ENCODE results near the gene HOXC4.

HOXC4 gene

GRCh38 chr12:54031480-54031879 is 22.2 kb upstream of the HOXC4 start:
- no peak overlapping the region for H3K9ac ChIP-seq (ENCODE audit: low read length)
- no peaks in the 10 kb centered on the region for H3K36me3 ChIP-seq (replicated peaks; ENCODE audit: low read depth, low read length)
- H3K9me3 ChIP-seq (ENCODE audit: insufficient read depth, low read length) = no peaks in the 10 kb centered on the region
- no peaks in the 10 kb centered on the region for H3K27me3 ChIP-seq (ENCODE audit: low read depth, low read length)
- TF ChIP-seq EZH2phosphoT487 (IDR thresholded peaks at IDR 0.05; ENCODE audit: low read depth) (no peak), CTCF (IDR thresholded peaks at IDR 0.05; ENCODE audit: low read depth, low read length) (no peak)
- no peak overlapping the region for H3K4me3 ChIP-seq (ENCODE audit: low read length)
- peaks cover 15% of the 10 kb centered on the region for H3K4me1 ChIP-seq (ENCODE audit: low read length)
- no peak overlapping the region for H2AFZ ChIP-seq (ENCODE audit: low read depth, low read length)
- no peaks in the 10 kb centered on the region for H3K79me2 ChIP-seq (ENCODE audit: low read length)
- H4K20me1 ChIP-seq (ENCODE audit: insufficient read depth, low read length) = no peaks in the 10 kb centered on the region
- no peak overlapping the region for H3K4me2 ChIP-seq (ENCODE audit: low read length)
- no peak overlapping the region for H3K27ac ChIP-seq (ENCODE audit: low read length)

GRCh38 chr12:54032086-54032619 is 21.5 kb upstream of the HOXC4 start:
- no peaks in the 10 kb centered on the region for H4K20me1 ChIP-seq (ENCODE audit: insufficient read depth, low read length)
- peaks cover 11% of the 10 kb centered on the region for H3K4me1 ChIP-seq (ENCODE audit: low read length)
- TF ChIP-seq CTCF (IDR thresholded peaks at IDR 0.05; ENCODE audit: low read depth, low read length) (no peak), EZH2phosphoT487 (IDR thresholded peaks at IDR 0.05; ENCODE audit: low read depth) (no peak)
- no peaks in the 10 kb centered on the region for H3K79me2 ChIP-seq (ENCODE audit: low read length)
- no peak overlapping the region for H2AFZ ChIP-seq (ENCODE audit: low read depth, low read length)
- no peak overlapping the region for H3K4me3 ChIP-seq (ENCODE audit: low read length)
- H3K27me3 ChIP-seq (ENCODE audit: low read depth, low read length) = no peaks in the 10 kb centered on the region
- H3K27ac ChIP-seq (ENCODE audit: low read length) = no peak overlapping the region
- H3K9me3 ChIP-seq (ENCODE audit: insufficient read depth, low read length) = no peaks in the 10 kb centered on the region
- no peak overlapping the region for H3K9ac ChIP-seq (ENCODE audit: low read length)
- H3K36me3 ChIP-seq (replicated peaks; ENCODE audit: low read depth, low read length) = no peaks in the 10 kb centered on the region
- peak overlapping the region; percentile 64; the same call in 1 of the 2 replicates for H3K4me2 ChIP-seq (ENCODE audit: low read length)

GRCh38 chr12:54032627-54033100 is 21.0 kb upstream of the HOXC4 start, which contains the start of gene HOXC5:
Gene HOXC5, plus strand, starts transcription at chr12:54033050. Its CDS starts 73 bp downstream, at chr12:54033123.
- Histone ChIP-seq H2AFZ (ENCODE audit: low read depth, low read length) (no peak within 1 kb of the TSS), H3K36me3 (replicated peaks; ENCODE audit: low read depth, low read length) (no peaks in the 10 kb centered on the region), H3K9ac (ENCODE audit: low read length) (no peak within 1 kb of the TSS), H4K20me1 (ENCODE audit: insufficient read depth, low read length) (no peaks in the 10 kb centered on the region), H3K27ac (ENCODE audit: low read length) (no peak within 1 kb of the TSS), H3K4me1 (ENCODE audit: low read length) (peaks cover 6% of the 10 kb centered on the region), H3K79me2 (ENCODE audit: low read length) (no peaks in the 10 kb centered on the region), H3K4me3 (ENCODE audit: low read length) (peak within 1 kb of the TSS; percentile 63), H3K9me3 (ENCODE audit: insufficient read depth, low read length) (no peaks in the 10 kb centered on the region), H3K4me2 (ENCODE audit: low read length) (peak within 1 kb of the TSS; percentile 64), H3K27me3 (ENCODE audit: low read depth, low read length) (no peaks in the 10 kb centered on the region)
- TF ChIP-seq CTCF (IDR thresholded peaks at IDR 0.05; ENCODE audit: low read depth, low read length) (peak; percentile 95), EZH2phosphoT487 (IDR thresholded peaks at IDR 0.05; ENCODE audit: low read depth) (no peak)

- Histone ChIP-seq H3K4me3 (ENCODE audit: low read length) (peak overlapping the region; percentile 63; the same call in 1 of the 2 replicates), H3K9me3 (ENCODE audit: insufficient read depth, low read length) (no peaks in the 10 kb centered on the region), H3K9ac (ENCODE audit: low read length) (no peak overlapping the region)
These were observed 20.3 kb upstream of the HOXC4 start for GRCh38 chr12:54033106-54033979.

More at GRCh38 chr12:54033106-54033979, 20.3 kb upstream of the HOXC4 start:
- H4K20me1 ChIP-seq (ENCODE audit: insufficient read depth, low read length) = no peaks in the 10 kb centered on the region
- H3K27me3 ChIP-seq (ENCODE audit: low read depth, low read length) = no peaks in the 10 kb centered on the region
- no peaks in the 10 kb centered on the region for H3K79me2 ChIP-seq (ENCODE audit: low read length)
- H3K4me1 ChIP-seq (ENCODE audit: low read length) = 0 out of 2 replicates have a peak, but pooled peaks cover 3% of the 10 kb centered on the region
- peak overlapping the region; percentile 64; the same call in 1 of the 2 replicates for H3K4me2 ChIP-seq (ENCODE audit: low read length)
- H3K36me3 ChIP-seq (replicated peaks; ENCODE audit: low read depth, low read length) = no peaks in the 10 kb centered on the region
- TF ChIP-seq EZH2phosphoT487 (IDR thresholded peaks at IDR 0.05; ENCODE audit: low read depth) (no peak), CTCF (IDR thresholded peaks at IDR 0.05; ENCODE audit: low read depth, low read length) (no peak)
- no peak overlapping the region for H2AFZ ChIP-seq (ENCODE audit: low read depth, low read length)
- H3K27ac ChIP-seq (ENCODE audit: low read length) = no peak overlapping the region
